ENCODE results near the gene SCFD2. TPM values are rescaled to one million over a fixed set of nuclear protein-coding genes. Genes with fewer than 3 reads are reported as not detected.

Gene SCFD2
- total RNA-seq, 2 experiments from 2014 or later, result 12.6 to 14.6 TPM

- ChIA-PET POLR2A (no interaction called here), CTCF (no interaction called here)
- no peak overlapping the region for H3K27ac Mint-ChIP-seq
- no peaks in the 10 kb centered on the region for H3K27me3 Mint-ChIP-seq
- no peak overlapping the region for H3K4me3 Mint-ChIP-seq
- no peak for DNase-seq
- H3K36me3 Mint-ChIP-seq (ENCODE audit: low read depth), result peaks cover under 1% of the 10 kb centered on the region
- no peaks in the 10 kb centered on the region for H3K4me1 Mint-ChIP-seq
- peaks cover 4% of the 10 kb centered on the region for H3K9me3 Mint-ChIP-seq
Observed at GRCh38 chr4:52966172-52966571, 399.7 kb downstream of the SCFD2 start.

GRCh38 chr4:52964561-52965101 is 401.2 kb downstream of the SCFD2 start:
- H3K36me3 Mint-ChIP-seq (ENCODE audit: low read depth), result no peaks in the 10 kb centered on the region
- POLR2A ChIA-PET, result no interaction called here
- CTCF ChIA-PET, result no interaction called here
- H3K27ac Mint-ChIP-seq, result no peak overlapping the region
- H3K27me3 Mint-ChIP-seq, result no peaks in the 10 kb centered on the region
- no peak for DNase-seq
- H3K4me3 Mint-ChIP-seq, result no peak overlapping the region
- H3K9me3 Mint-ChIP-seq, result peaks cover 4% of the 10 kb centered on the region
- H3K4me1 Mint-ChIP-seq, result no peaks in the 10 kb centered on the region

DNA sequence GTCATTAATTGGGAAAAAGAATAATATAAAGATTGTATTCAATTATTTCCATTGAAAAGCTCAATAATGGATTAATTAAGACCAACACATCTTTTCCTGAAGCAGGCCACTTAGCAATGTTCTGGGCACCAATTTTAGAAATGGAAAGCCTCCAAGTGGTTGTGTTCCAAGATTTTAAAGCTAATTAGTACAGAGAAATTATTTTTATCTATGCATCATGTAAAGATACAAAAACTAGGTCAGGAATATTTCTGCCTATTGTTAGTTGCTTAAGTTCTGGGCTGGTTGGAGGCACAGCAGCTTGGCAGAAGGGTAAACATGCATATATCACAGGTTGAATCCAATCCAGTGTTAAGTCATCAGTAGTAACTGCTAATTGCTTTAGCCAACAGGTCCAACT is 401.9 kb downstream of the SCFD2 start:
- POLR2A ChIA-PET, result no interaction called here
- Mint-ChIP-seq H3K27me3 (no peaks in the 10 kb centered on the region), H3K36me3 (ENCODE audit: low read depth) (no peaks in the 10 kb centered on the region), H3K9me3 (peaks cover 4% of the 10 kb centered on the region), H3K27ac (no peak overlapping the region), H3K4me3 (no peak overlapping the region), H3K4me1 (no peaks in the 10 kb centered on the region)
- CTCF ChIA-PET, result no interaction called here
- no peak for DNase-seq

GRCh38 chr4:52962721-52963120 is 403.1 kb downstream of the SCFD2 start:
- no peaks in the 10 kb centered on the region for H3K36me3 Mint-ChIP-seq (ENCODE audit: low read depth)
- H3K27ac Mint-ChIP-seq, result no peak overlapping the region
- H3K27me3 Mint-ChIP-seq, result no peaks in the 10 kb centered on the region
- no peak overlapping the region for H3K4me3 Mint-ChIP-seq
- CTCF ChIA-PET, result interaction anchor here (1.0 to 1.1 kb wide), 2 partner anchors 51 to 417 kb away, joined by 3 read pairs; no protein-coding TSS in a partner anchor
- POLR2A ChIA-PET, result no interaction called here
- no peak for DNase-seq
- H3K4me1 Mint-ChIP-seq, result no peaks in the 10 kb centered on the region
- H3K9me3 Mint-ChIP-seq, result no peaks in the 10 kb centered on the region

DNA sequence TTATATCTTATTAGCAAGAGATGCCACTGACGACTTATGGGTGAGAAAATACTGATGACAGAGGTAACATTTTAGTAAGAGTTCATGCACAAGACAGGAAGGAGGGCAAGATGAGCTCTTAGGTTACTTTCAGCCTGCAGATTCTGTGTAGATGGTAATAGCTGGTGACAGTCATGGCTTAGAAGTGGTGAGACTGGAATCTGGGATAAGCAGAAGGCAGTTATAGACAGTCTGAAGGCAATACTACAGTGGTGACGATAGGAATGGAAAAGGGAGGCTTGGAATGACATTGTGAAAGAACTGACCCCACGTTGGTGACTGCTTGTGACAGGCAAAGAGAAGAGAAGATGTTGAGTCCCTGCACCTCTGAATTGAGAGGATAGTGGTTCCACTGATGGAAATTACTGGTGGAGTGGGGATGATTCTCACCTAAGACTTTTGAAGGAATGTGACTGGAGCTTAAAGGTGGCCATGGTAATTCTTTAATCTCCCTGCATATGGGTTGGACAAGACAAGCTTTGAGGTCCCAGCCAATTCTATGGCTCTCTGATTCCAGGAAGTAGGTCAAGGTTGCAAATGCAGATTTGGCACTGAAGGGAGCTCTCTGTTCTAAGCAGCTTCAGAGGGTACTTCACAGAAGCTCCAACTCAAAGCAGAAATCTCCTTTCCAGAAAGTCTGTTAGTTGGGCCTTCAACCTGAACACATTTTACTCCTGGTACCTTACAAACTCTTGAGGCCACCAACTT is 404.0 kb downstream of the SCFD2 start:
- CTCF ChIA-PET, result no interaction called here
- Mint-ChIP-seq H3K9me3 (no peaks in the 10 kb centered on the region), H3K36me3 (ENCODE audit: low read depth) (no peaks in the 10 kb centered on the region), H3K4me1 (no peaks in the 10 kb centered on the region), H3K27me3 (no peaks in the 10 kb centered on the region), H3K4me3 (no peak overlapping the region), H3K27ac (no peak overlapping the region)
- no peak for DNase-seq
- POLR2A ChIA-PET, result interaction anchor here (0.6 kb wide), 1 partner anchor 534 kb away, joined by 3 read pairs; no protein-coding TSS in a partner anchor

GRCh38 chr4:52959541-52959940 is 406.3 kb downstream of the SCFD2 start:
- no peaks in the 10 kb centered on the region for H3K36me3 Mint-ChIP-seq (ENCODE audit: low read depth)
- H3K27me3 Mint-ChIP-seq, result no peaks in the 10 kb centered on the region
- H3K27ac Mint-ChIP-seq, result no peak overlapping the region
- no peak for DNase-seq
- ChIA-PET CTCF (no interaction called here), POLR2A (no interaction called here)
- no peaks in the 10 kb centered on the region for H3K9me3 Mint-ChIP-seq
- H3K4me3 Mint-ChIP-seq, result no peak overlapping the region
- H3K4me1 Mint-ChIP-seq, result no peaks in the 10 kb centered on the region

- Mint-ChIP-seq H3K27me3 (no peaks in the 10 kb centered on the region), H3K27ac (no peak overlapping the region), H3K4me3 (no peak overlapping the region), H3K36me3 (ENCODE audit: low read depth) (no peaks in the 10 kb centered on the region), H3K9me3 (no peaks in the 10 kb centered on the region), H3K4me1 (no peaks in the 10 kb centered on the region)
- CTCF ChIA-PET, result no interaction called here
- POLR2A ChIA-PET, result no interaction called here
- no peak for DNase-seq
Observed at GRCh38 chr4:52957835-52958631, 407.8 kb downstream of the SCFD2 start.

GRCh38 chr4:52957220-52957686 is 408.6 kb downstream of the SCFD2 start:
- CTCF ChIA-PET, result no interaction called here
- no peaks in the 10 kb centered on the region for H3K27me3 Mint-ChIP-seq
- H3K9me3 Mint-ChIP-seq, result no peaks in the 10 kb centered on the region
- H3K4me3 Mint-ChIP-seq, result no peak overlapping the region
- no peaks in the 10 kb centered on the region for H3K4me1 Mint-ChIP-seq
- no peak for DNase-seq
- no peak overlapping the region for H3K27ac Mint-ChIP-seq
- POLR2A ChIA-PET, result no interaction called here
- H3K36me3 Mint-ChIP-seq (ENCODE audit: low read depth), result no peaks in the 10 kb centered on the region

DNA sequence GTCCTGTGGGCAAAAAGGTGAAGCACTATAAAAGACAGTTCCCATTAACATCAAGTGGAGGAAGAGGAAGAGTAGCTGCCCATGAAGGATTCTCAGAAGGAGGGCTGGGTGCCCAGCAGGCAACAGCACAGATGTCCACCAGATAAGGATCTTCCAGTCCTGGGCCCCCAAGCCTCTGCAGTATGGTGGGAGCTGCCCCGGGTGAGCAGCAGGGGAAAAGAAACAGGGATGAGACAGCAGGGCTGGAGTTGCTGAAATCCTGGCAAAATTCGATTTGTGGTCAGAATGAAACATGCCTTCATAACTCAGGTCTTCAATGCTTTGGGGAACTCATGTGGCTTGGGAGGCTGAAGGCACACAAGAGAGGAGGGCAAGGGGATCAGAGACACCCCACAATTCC is 409.2 kb downstream of the SCFD2 start:
- DNase-seq, result no peak
- H3K4me1 Mint-ChIP-seq, result no peaks in the 10 kb centered on the region
- H3K36me3 Mint-ChIP-seq (ENCODE audit: low read depth), result no peaks in the 10 kb centered on the region
- H3K4me3 Mint-ChIP-seq, result no peak overlapping the region
- no peaks in the 10 kb centered on the region for H3K9me3 Mint-ChIP-seq
- CTCF ChIA-PET, result no interaction called here
- POLR2A ChIA-PET, result no interaction called here
- no peak overlapping the region for H3K27ac Mint-ChIP-seq
- no peaks in the 10 kb centered on the region for H3K27me3 Mint-ChIP-seq

DNA sequence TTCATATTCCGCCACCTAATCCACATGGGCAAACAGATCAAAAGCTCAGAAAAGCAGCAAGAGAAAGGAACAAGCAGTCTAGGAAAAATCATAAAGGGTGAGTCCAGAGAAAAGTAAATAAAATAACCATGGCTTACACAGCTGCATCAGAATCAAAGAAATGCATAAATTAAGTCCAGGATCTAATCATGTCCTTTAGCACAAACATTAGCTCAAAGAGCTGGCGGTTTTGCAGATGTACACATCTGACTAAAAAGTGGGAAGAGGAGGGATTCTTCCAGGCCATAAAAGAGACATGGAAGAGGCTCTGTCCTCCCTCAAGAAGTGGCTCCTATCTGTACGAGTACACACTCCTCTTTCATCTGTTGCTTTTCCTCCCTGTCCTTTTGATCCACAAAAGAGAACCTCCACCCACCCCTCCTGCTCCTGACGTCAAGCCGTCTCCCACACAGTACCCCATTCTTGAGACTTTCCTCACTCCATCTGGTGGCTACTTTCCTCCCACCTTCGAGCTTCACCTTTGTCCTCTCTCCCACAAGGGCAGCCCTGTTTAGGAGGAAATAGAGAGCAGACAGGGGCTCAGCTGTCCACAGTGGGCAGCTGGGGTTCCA is 411.2 kb downstream of the SCFD2 start:
- no peaks in the 10 kb centered on the region for H3K36me3 Mint-ChIP-seq (ENCODE audit: low read depth)
- no peaks in the 10 kb centered on the region for H3K9me3 Mint-ChIP-seq
- H3K27me3 Mint-ChIP-seq, result no peaks in the 10 kb centered on the region
- H3K4me3 Mint-ChIP-seq, result no peak overlapping the region
- ChIA-PET POLR2A (no interaction called here), CTCF (no interaction called here)
- H3K4me1 Mint-ChIP-seq, result no peaks in the 10 kb centered on the region
- no peak for DNase-seq
- no peak overlapping the region for H3K27ac Mint-ChIP-seq

GRCh38 chr4:52952540-52952939 is 413.3 kb downstream of the SCFD2 start:
- CTCF ChIA-PET, result interaction anchor here (1.1 kb wide), 1 partner anchor 41 kb away, joined by 3 read pairs; no protein-coding TSS in a partner anchor
- no peak overlapping the region for H3K4me3 Mint-ChIP-seq
- no peak for DNase-seq
- POLR2A ChIA-PET, result no interaction called here
- H3K27me3 Mint-ChIP-seq, result no peaks in the 10 kb centered on the region
- no peak overlapping the region for H3K27ac Mint-ChIP-seq
- H3K4me1 Mint-ChIP-seq, result no peaks in the 10 kb centered on the region
- H3K9me3 Mint-ChIP-seq, result no peaks in the 10 kb centered on the region
- H3K36me3 Mint-ChIP-seq (ENCODE audit: low read depth), result no peaks in the 10 kb centered on the region

GRCh38 chr4:52951016-52951415 is 414.8 kb downstream of the SCFD2 start:
- Mint-ChIP-seq H3K36me3 (ENCODE audit: low read depth) (no peaks in the 10 kb centered on the region), H3K9me3 (no peaks in the 10 kb centered on the region), H3K4me3 (no peak overlapping the region), H3K27me3 (no peaks in the 10 kb centered on the region), H3K4me1 (no peaks in the 10 kb centered on the region), H3K27ac (no peak overlapping the region)
- no peak for DNase-seq
- ChIA-PET POLR2A (no interaction called here), CTCF (no interaction called here)

DNA sequence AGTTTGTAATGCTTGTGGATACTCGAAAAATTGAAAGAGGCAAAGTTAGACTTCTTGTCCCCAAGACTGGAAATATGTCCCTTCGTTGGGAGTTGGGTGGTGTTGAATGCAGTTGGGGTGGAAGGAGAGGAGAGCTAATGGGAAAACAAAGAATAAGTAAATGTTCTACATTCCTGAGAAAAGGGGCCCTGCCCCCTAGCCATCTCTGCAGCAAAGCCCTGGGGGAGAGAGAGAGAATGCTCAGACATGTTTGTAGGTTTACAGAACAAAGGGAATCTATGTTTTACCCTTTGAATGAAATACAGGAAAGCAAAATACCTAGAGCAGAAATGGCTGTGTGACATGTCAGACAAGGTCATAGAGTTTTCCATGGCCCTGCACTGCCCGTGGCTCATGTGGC is 415.6 kb downstream of the SCFD2 start:
- Mint-ChIP-seq H3K4me1 (no peaks in the 10 kb centered on the region), H3K4me3 (no peak overlapping the region), H3K36me3 (ENCODE audit: low read depth) (no peaks in the 10 kb centered on the region), H3K27ac (no peak overlapping the region), H3K9me3 (no peaks in the 10 kb centered on the region), H3K27me3 (no peaks in the 10 kb centered on the region)
- ChIA-PET CTCF (no interaction called here), POLR2A (no interaction called here)
- no peak for DNase-seq
